Measurements from ENCODE around the gene RASA3. TPM values are rescaled to one million over a fixed set of nuclear protein-coding genes. Genes with fewer than 3 reads are reported as not detected.

The RASA3 gene
- total and polyA plus RNA-seq, 2 of the 8 experiments (the other 6 are each of a cell fraction or from before 2014, with no cell fraction given) = 7.5 to 21.9 TPM

DNA sequence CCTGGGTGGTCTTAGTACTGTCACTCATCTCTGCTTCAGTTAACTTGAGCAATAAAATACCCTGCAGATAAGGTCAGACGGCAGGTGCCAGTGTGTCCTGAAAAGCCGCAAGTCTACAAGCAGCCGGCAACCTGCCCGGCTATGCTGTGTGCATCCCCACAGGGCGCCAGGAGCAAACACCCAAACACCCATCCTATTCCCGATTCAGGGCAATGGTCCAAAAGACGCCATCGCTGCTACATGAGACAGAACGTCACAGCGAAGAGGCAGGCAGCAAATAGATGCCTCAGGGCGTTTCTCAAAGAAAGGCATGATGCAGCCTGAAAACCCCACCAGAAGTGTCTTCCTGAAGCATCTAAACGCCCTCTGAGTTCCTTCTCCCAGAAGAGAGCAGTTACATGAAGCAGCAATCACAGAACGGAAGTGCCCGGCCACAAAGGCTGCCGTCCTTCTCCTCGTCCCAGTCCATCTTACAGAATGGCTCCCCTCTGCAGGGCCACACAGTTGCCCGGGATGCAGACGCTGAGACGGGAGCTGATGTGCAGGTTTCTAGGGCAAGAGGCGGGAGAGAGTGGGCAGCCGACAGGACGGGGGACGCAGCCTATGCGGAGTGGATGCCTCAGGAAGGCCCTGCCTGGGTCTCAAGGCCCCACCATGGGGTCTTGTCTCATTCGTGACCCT, 35.1 kb downstream of the RASA3 start:
- Histone ChIP-seq H3K23ac (ENCODE audit: insufficient read length) (no peak overlapping the region), H2BK15ac (ENCODE audit: low read length) (no peak overlapping the region), H2BK5ac (ENCODE audit: low read depth, low read length) (peak overlapping the region; percentile 71; the same call in 1 of the 2 replicates), H3K56ac (replicated peaks; ENCODE audit: insufficient read length, low read depth, low read length) (no peak overlapping the region), H3K27ac (ENCODE audit: low read depth, low read length) (no peak overlapping the region), H3K4me2 (ENCODE audit: insufficient read depth in 1 of 2, low read depth in 2 of 2, low read length in 2 of 2) (no peak overlapping the region), H2BK120ac (replicated peaks; ENCODE audit: low read depth, low read length) (no peak overlapping the region), H3K14ac (ENCODE audit: insufficient read length) (no peak overlapping the region), H4K5ac (ENCODE audit: insufficient read length, low read depth, low read length) (no peak overlapping the region), H3K79me2 (ENCODE audit: control insufficient read depth in 1 of 2, insufficient read depth in 2 of 2, low read length in 2 of 2) (peaks cover 0 to 17% of the 10 kb centered on the region in 2 experiments; a peak in 1 of 4 replicates), H3K27me3 (replicated peaks in 1 of 4; ENCODE audit: control insufficient read depth in 3 of 4, extremely low read depth in 1 of 4, insufficient read depth in 3 of 4, low read length in 3 of 4) (no peaks in the 10 kb centered on the region), H3K9ac (replicated peaks in 1 of 4; ENCODE audit: extremely low read depth in 1 of 4, low read depth in 3 of 4, low read length in 3 of 4) (no peak overlapping the region), H3K9me3 (ENCODE audit: insufficient read depth in 2 of 2, low read depth in 1 of 2, low read length in 1 of 2) (peaks cover 0 to 2% of the 10 kb centered on the region in 2 experiments; a peak in 1 of 4 replicates), H3K18ac (ENCODE audit: extremely low read depth, low read length) (no peak overlapping the region), H4K20me1 (replicated peaks in 1 of 2; ENCODE audit: control insufficient read depth in 1 of 2, insufficient read depth in 2 of 2, low read length in 2 of 2) (peaks cover 0 to 2% of the 10 kb centered on the region in 2 experiments), H3K4ac (replicated peaks; ENCODE audit: insufficient read length, low read depth, low read length) (no peak overlapping the region), H3K4me3 (ENCODE audit: extremely low read depth in 1 of 4, insufficient read depth in 2 of 4, low read depth in 3 of 4, low read length in 4 of 4) (no peak overlapping the region), H4K91ac (replicated peaks; ENCODE audit: insufficient read length, low read length) (no peak overlapping the region), H2AFZ (ENCODE audit: low read length) (no peak overlapping the region), H2BK12ac (ENCODE audit: low read depth, low read length) (0 out of 2 replicates have a peak overlapping the region, but pooled peaks have one; percentile 60), H2AK5ac (ENCODE audit: low read depth, low read length) (no peak overlapping the region), H3K4me1 (replicated peaks in 1 of 4; ENCODE audit: control insufficient read depth in 3 of 4, insufficient read depth in 4 of 4, low read length in 3 of 4) (peaks cover 0 to 9% (median 3%) of the 10 kb centered on the region in 4 experiments; a peak in 4 of 7 replicates), H3K36me3 (ENCODE audit: control insufficient read depth in 2 of 4, insufficient read depth in 4 of 4, low read length in 3 of 4) (no peaks in the 10 kb centered on the region), H3K79me1 (ENCODE audit: low read depth, low read length) (peaks cover 2% of the 10 kb centered on the region; the same call in 1 of the 2 replicates), H3K23me2 (ENCODE audit: low read depth, low read length) (no peaks in the 10 kb centered on the region), H4K8ac (ENCODE audit: extremely low read depth, insufficient read depth, low read length) (no peak overlapping the region; the same call in 1 of the 2 replicates), H2BK20ac (ENCODE audit: low read length) (no peak overlapping the region)
- WGBS, 2 experiments (ENCODE audit: extremely low coverage in 1 of 2, insufficient coverage in 1 of 2, insufficient read length in 1 of 2, insufficient replicate concordance in 2 of 2, low coverage in 1 of 2, low lambda C conversion rate in 2 of 2, missing lambda C conversion rate in 1 of 2) = 86% methylated on average over 25 of the region's 25 CpGs; no CpG with 5 or more reads in 1 of the 2 experiments
- TF ChIP-seq POLR2AphosphoS5 (IDR thresholded peaks at IDR 0.05; ENCODE audit: low read depth, low read length) (no peak), SIRT6 (IDR thresholded peaks at IDR 0.05; ENCODE audit: low read length) (no peak), KDM4A (IDR thresholded peaks at IDR 0.05; ENCODE audit: low read depth, low read length, severe bottlenecking) (no peak), SIX5 (IDR thresholded peaks at IDR 0.05; ENCODE audit: low read depth, low read length) (no peak), CREB1 (IDR thresholded peaks at IDR 0.05) (no peak), GTF2F1 (IDR thresholded peaks at IDR 0.05; ENCODE audit: borderline replicate concordance, low read depth, low read length) (no peak), SP2 (IDR thresholded peaks at IDR 0.05; ENCODE audit: low read length) (no peak)
- ChIA-PET POLR2A (ENCODE audit: partially characterized antibody) (interaction anchor here (1.0 kb wide), 1 partner anchor 28 kb away, joined by 3 read pairs; no protein-coding TSS in a partner anchor), CTCF (ENCODE audit: partially characterized antibody) (interaction anchor here (1.4 to 2.5 kb wide), 5 partner anchors 9 to 80 kb away, joined by 4 to 8 read pairs (median 6); no protein-coding TSS in a partner anchor)
- DNase-seq (ENCODE audit: low read depth in 1 of 2, low spot score in 2 of 2) (no peak), FAIRE-seq (no peak)
